Stimulated activated CD4-positive, alpha-beta T cell treated with anti-CD3 and anti-CD28 coated beads, Interleukin-12 subunit alpha, Interleukin-12 subunit beta, amount 100 ng/mL, for 4 hours (primary cell): ENCODE data around the gene CBLC.
A peak's percentile ranks its signal among the peaks of the same experiment; 100 is the strongest.
"Not testable (repeated sequence)": the region's sequence is repeated elsewhere in the genome, so short reads cannot be mapped to it uniquely, and the experiment has no call there.

ENCODE experiments used
- DNase-seq: peaks from one replicate; pipeline ENCODE4 v3.0.0-alpha.2; 2020

CBLC gene

DNA sequence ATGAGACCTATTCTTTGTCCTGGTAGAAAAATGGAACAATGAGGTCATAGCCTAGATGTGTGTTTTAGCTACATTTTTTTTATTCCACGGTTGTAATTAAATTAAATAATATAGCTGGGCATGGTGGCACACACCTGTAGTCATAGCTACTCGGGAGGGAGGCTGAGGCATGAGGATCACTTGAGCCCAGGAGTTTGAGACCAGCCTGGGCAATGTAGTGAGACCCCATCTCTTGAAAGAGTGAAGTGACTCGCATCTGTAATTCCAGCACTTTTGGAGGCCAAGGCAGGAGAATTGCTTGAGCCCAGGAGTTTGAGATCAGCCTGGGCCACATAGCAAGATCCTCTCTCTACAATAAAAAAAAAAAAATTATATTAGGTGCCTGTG, 11.7 kb upstream of the CBLC start:
- no peak for DNase-seq

DNA sequence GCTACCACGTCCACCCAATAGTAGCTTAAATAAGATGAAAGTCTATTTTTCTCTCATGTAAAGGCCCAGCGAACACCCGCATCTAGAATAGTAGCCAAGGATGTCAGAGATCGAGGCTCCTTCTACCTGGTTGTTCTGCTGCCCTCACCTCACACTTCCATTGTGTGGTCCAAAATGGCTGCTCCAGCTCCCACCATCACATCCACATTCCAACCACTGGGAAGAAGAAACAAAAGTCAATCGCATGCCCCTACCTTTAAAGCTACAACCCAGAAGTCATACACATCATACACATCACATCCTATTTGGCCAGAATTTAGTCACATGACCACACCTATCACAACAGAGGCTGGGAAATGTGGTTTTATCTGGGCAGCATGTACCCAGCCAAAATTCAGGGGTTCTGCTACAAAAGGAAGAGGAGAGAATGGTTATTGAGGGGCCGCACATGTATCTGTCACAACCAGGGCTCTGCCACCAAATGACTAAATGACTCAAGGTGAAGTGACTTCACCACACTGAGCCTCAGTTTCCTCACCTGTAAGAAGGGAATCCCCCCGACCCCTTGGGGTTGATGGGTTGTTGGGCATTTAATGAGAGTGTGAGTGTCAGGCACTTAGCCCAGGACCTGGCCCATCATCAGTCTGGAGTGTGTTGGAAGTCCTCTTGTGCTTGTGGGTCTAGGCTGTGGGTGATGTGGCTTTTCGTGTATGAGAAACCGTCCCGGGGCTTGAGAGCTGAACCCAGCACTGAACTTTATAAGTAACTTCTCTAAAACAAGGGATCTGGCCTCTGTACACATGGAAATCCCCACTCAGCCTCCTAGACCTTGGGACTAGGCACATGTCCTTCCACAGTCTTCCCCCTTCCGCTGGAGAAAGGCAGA, 10.2 kb upstream of the CBLC start:
- DNase-seq = no peak

DNA sequence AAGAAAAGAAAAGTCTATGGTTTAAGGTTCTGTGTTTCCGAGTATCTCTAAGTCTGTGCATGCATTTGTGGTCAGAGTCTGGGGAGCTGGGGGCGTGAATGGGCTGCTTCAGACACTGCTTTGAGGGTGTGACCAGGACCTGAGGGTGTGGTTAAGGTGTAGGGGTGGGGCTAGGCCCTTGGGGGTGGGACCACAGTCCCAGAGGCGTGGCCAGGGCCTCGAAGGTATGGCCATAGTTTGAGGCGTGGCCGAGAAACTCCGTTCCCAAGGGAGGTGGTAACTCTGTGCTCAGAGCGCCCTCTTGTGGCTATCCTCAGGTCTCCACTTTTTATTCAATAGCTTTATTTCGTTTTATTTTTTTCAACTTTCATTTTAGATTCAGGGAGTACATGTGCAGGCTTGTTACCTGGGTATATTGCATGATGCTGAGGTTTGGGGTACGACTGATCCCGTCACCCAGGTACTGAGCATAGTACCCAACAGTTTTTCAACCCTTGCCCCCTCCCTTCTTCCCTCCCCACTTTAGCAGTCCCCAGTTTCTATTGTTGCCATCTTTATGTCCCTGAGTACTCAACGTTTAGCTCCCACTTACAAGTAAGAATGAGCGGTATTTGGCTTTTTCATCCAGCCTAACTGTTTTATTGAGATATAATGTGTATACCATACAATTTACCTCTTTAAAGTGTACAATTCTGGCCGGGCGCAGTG, 7.0 kb upstream of the CBLC start:
- peak; percentile 94 for DNase-seq

DNA sequence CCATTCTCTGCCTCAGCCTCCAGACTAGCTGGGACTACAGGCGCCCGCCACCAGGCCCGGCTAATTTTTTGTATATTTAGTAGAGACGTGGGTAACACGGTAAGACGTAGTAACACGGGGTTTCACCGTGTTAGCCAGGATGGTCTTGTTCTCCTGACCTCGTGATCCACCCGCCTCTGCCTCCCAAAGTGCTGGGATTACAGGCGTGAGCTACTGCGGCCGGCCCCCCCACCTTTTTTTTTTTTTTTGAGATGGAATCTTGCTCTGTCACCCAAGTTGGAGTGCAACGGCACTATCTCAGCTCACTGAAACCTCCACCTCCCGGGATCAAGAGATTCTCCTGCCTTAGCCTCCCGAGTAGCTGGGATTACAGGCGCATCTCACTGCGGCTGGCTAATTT, 5.5 kb upstream of the CBLC start:
- not testable (repeated sequence) for DNase-seq

DNA sequence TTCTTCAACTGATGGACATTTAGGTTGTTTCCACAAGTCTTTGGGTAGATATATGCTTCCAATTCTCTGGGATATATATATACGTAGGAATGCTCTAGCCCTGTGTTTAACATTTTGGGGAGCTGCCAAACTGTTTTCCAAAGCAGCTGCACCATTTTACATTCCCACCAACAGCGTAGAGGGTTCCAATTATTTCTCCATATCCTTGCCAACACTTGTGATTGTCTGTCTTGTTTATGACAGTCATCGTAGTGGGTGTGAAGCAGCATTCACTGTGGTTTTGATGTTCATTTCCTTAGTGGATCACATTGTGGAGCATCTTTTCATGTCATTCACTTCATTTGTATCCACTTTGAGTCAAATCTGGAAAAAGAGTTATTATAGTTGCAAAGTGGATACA, 4.7 kb upstream of the CBLC start:
- no peak for DNase-seq

DNA sequence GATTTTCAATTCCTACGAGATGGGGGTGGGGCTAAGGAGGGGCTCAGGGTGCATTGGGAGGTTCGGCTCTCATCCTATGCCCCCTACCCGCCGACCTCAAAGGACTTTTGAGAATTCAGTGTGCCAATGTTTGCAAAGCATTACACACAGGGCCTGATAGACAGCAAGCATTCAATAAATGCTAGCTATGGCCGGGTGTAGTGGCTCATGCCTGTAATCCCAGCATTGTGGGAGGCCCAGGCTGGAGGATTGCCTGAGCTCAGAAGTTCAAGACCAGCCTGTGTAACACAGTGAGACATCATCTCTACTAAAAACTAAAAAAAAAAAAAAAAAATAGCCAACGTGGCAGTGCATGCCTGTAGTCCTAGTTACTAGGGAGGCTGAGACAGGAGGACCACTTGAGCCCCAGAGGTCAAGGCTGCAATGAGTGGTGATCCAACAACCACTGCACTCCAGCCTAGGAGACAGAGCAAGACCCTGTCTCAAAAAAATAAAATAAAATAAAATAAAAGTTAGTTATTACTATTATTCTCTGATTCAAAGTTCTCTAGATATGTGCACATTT, 1.9 kb upstream of the CBLC start:
- DNase-seq = no peak

DNA sequence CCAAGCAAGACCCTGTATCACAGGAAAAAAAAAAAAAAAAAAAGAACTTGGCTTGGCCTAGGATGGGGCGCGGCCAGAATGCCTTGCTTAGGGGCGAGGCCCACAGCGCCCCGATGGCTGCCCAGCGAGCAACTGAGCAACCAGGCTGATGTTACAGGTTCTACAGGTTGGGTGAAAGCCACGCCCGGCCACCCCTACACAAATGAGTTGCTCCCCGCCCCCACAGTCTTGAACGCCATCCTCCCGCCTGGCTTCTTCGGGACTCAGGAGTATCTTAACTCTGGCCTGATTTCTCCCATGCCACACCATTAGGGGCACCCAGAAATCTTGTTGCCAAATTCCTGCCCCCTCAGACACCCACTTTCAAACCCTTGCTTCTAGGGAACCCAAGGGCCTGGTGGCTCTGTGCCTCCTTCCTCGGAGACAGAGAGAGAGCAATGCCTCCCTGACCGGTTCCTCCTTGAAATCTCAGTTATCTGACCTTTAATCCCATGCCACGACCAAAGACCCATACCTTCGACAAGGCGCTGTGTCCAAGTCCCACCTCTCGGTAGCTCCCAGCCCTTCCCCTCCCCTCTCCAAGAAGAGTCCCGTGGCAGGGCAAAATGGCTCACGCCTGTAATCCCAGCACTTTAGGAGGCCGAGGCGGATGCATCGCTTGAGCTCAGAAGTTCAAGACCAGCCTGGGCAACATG, 1.1 kb upstream of the CBLC start:
- DNase-seq = no peak

DNA sequence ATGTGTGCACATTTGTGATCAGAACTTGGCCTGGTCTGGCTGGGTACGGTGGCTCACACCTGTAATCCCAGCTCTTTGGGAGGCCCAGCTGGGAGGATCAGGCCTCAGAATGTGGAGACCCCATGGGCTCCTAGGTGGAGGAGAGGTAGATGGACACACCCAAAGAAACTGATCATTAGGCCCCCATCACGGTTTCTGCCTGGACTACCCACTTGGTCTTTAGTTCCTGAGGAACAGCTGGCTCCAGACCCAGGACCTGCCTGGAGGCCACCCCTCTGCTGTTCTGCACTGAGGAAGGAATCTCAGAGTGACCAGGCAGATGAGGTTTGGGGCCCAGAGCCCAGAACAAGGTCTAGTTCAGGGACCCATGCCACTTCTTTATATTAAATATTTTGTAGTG, 1.5 kb downstream of the CBLC start:
- DNase-seq = no peak

DNA sequence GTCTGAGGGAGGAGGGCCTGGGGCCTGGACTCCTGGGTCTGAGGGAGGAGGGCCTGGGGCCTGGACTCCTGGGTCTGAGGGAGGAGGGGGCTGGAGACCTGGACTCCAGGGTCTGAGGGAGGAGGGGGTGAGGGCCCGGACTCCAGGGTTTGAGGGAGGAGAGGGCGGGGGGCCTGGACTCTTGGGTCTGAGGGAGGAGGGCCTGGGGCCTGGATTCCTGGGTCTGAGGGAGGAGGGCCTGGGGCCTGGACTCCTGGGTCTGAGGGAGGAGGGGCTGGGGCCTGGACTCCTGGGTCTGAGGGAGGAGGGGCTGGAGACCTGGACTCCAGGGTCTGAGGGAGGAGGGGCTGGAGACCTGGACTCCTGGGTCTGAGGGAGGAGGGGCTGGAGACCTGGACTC, 4.0 kb downstream of the CBLC start:
- DNase-seq = not testable (repeated sequence)

DNA sequence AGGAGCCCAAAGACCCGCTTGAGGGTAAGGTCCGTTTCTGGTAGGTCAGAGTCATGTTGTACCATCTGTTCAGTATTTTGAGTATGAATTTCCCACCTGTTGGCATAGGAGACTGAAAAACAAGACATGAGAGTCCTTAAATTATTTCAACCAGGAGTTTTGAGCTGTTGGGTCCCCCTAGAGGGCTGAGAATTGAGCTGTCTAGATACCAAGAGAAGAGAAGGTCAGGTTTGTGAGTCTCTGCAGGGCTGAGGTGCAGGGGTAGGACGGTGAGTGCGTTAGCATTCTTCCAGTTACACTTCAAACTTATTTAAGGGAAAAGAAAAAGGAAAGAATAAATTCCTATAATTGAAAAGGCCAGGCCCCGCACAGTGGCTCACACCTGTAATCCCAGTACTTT, 5.0 kb downstream of the CBLC start:
- no peak for DNase-seq

DNA sequence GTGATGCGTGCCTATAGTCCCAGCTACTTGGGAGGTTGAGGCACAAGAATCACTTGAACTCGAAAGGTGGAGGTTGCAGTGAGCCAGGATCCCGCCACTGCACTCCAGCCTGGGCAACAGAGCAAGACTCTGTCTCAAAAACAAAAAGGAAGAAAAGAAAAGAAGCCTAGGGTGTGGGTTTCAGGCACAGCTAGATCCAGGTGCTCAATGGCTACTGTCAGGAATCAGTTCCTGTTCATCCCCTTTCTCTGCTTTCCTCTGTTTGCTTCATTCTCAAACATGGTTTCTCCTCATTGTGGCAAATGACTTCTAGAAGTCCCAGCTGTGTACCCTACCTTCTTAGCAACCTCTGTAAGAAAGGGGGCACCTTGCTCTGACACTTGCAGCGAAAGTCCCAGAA, 5.9 kb downstream of the CBLC start:
- DNase-seq = no peak

DNA sequence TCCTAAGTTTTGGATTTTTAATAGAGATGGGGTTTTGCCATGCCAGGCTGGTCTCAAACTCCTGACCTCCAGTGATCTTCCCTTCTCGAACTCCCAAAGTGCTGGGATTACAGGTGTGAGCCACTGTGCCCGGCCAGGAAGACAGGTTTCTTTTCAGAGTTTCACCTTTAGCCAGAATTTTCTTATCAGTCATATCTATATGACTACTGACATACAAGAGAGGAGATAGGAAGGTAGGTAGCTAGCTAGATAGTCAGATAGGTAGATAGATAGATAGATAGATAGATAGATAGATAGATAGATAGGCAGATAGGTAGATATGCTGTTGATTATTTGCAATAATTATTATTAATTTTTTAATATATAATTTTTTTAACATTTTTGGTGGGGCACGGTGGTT, 7.6 kb downstream of the CBLC start:
- DNase-seq = no peak

DNA sequence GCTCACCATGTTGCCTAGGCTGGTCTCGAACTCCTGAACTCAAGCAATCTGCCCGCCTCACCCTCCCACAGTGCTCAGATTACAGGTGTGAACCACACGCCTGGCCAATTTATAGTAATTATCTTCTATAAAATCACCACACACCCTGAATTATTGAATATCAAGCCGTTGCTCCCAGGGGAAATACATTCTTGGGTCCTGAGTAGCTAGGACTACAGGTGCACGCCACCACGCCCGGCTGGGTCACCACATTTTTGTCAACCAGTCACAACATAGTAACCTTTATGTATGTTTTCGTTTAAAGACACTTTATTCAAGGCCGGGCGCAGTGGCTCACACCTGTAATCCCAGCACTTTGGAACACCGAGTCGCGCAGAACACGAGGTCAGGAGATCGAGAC, 8.3 kb downstream of the CBLC start:
- no peak for DNase-seq

DNA sequence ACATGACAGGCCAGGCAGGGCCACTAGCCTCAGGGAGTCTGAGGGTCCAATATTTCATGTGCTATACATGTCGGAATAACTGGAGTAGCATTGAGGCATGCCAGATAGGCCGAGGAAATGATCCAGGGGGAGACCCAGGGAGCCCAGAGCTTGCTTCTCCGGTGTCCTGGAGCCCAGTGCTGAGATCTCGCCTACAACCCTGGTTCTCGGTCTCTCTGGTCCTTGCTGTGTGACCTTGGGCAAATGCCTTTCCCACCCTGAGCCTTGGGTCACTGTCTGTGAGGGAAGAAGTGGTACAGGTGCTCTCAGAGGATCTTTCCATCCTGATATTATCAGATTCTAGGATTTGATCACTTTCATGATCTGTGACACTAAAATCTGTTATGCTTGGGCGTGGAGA, 11.3 kb downstream of the CBLC start:
- DNase-seq = no peak

DNA sequence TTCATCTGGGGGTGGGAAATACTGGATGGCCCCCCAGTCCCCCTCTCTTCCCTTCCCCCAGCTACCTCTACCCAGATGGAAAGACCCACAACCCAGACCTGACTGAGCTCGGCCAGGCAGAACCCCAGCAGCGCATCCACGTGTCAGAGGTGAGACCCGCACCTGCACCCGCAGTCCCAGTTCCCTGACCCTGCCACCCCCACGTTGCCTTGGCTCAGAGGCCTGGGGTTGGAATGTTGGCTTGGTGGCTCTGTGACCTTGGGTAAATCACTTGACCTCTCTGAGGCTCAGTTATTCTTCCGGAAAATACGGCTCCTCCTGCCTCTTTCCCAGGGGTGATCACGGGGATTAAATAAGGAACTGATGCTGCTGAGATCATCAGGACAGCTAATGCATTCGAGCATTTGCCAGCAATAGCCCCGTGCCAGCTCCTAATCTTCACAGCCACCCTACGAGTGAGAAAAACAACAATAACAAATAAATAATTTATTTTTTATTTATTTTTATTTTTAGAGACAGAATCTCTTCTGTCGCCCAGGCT, 12.3 kb downstream of the CBLC start:
- no peak for DNase-seq

DNA sequence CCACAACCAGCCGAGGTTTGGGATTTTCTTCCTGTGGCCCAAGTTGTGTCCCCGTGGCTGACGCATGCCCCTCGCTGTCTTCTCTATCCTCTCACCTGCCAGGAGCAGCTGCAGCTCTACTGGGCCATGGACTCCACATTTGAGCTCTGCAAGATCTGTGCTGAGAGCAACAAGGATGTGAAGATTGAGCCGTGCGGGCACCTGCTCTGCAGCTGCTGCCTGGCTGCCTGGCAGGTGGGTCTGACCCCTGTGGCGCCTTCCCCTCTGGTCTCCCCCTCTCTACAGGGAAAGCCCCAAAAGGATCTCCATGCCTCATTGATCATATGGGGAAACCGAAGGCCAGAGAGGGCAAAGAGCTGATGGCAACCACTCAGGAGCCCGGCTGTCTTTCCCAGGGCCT, 14.6 kb downstream of the CBLC start:
- no peak for DNase-seq

DNA sequence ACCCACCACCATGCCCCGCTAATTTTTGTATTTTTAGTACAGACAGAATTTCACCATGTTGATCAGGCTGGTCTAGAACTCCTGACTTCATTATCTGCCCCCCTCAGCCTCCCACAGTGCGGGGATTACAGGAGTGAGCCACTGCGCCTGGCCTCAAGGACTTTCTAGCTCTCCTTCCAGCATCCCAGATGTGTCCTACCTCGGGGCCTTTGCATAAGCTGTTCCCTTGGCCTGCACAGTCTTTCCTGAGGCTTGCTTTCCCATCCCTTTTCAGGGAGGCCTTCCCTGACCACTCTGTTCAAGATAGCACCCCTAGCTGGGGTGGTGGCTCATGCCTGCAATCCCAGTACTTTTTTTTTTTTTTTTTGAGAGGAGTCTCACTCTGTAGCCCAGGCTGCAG, 16.9 kb downstream of the CBLC start:
- DNase-seq = no peak

DNA sequence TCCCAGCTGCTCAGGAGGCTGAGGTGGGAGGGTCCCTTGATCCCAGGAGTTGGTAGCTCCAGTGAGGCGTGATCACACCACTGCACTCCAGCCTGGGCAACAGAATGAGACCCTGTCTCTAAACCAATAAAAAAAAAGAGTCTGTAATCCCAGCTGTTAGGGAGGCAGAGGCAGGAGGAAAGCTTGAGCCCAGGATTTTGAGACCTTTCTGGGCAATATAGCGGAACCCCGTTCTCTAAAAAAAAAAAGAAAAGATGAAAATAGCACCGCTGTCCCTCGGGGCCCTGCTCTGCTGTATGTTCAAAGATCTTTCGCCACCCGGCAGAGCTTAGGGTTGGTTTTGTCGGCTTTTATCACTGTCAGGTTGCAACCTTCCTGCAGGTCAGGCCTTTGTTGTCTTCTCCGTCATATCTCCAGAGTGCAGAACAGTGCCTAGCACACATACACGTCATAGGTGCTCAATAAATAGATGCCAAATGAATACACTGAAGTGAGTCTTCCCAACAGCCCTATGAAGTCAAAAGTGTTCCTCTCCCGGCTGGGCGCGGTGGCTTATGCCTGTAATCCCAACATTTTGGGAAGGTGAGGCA, 17.8 kb downstream of the CBLC start:
- no peak for DNase-seq

DNA sequence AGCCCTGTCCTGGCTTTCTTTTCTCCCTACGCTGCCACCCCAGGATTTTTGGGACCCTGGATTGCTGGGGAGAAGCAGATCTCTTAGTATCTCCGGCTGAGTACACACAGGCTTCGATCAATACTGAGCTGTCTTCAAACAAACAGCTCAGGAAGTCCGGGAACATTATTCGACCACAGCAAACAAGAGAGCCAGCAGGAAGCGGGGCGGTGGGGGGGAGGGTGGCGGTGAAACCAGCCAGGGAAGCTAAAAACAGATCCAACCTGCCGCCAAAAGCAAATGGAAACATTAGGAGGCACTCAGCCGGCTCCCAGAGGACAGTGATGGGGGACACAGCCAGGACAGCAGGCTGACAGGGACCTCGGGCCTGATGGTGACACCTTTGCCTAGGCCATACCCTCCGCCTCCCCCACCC, 19.0 kb downstream of the CBLC start:
- DNase-seq = no peak

DNA sequence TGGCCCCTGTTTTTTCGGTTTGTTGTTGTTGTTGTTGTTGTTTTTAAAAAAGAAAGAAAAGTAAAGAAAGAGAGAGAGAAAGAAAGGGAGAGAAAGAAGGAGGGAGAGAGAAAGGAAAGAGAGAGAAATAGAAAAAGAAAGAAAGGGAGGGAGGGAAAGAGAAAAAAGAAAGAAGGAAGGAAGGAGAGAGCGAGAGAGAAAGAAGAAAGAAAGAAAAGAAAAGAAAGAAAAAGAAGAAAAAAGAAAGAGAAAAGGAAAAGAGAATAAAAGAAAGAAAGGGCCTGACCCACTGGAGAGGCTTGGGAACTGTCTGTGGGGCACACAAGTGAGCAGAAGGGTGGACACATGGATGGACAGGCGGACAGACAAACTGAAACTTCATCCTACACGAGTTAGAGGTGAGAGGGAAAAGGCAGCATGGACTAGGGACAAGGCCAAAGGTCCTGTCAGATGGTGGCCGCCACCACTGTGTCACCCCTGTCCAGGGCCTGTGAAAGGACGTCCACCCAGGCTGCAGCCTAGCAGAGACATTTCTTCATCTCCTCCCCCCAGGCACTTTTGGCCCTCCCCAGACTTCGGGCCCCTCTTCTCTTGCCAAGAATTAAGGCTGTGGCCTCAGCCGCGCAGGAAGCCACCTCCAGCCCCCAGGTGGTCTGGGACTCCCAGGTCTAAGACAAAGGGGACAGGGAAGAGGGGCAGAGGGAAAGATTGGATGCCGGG, 22.1 kb downstream of the CBLC start:
- DNase-seq = no peak

DNA sequence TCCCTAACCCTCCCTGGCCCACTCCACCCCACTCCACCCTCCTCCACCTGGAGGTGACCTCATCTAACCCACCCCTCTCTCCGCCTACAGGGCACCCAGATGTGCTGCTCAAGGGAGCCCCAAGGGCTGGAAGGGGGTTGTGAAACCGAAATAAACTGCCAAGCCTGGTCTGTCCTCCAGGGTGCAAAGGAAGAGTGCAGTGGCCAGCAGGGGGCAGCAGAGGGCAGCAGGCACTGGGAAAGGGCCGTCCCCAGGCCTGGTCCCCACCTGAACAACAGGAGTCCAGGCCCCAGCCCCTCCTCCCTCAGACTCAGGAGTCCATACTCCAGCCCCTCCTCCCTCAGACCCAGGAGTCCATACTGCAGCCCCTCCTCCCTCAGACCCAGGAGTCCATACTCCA, 22.8 kb downstream of the CBLC start:
- DNase-seq = peak; percentile 82
